ENCODE data around the gene B3GNT5. TPM values are rescaled to one million over a fixed set of nuclear protein-coding genes. Genes with fewer than 3 reads are reported as not detected.

The B3GNT5 gene, protein sequence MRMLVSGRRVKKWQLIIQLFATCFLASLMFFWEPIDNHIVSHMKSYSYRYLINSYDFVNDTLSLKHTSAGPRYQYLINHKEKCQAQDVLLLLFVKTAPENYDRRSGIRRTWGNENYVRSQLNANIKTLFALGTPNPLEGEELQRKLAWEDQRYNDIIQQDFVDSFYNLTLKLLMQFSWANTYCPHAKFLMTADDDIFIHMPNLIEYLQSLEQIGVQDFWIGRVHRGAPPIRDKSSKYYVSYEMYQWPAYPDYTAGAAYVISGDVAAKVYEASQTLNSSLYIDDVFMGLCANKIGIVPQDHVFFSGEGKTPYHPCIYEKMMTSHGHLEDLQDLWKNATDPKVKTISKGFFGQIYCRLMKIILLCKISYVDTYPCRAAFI
- 0.66 and 2.2 TPM in 2 replicates for total RNA-seq (2014; rRNA removed; shearing (Covaris generic))

DNA sequence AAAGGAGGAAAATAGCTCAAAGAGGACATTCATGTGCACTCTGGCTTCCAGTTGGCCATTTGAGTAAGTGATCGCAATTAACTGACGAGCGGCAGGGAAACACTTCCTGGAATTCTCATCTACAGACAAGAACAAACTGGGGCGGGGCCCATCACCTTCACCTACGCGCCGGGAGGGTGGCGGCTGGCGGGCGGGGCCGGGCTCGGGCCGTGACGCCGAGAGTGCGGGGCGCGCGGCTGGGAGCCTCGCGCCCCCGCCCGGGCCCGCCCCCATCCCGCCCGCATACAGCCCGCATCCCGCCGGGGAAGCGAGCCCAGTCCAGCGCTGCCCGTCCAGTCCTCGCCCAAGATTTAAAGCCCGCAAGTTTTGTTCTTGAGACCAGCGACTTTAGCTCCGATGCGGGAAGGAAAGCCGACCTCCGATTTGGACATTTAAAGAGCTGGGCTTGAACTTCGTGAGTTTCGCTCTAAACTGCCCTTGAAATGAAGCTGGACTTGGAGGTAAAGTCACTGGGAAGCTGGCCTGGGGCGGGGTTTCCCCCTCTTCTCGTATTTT is at the start of gene B3GNT5:
TSS of gene B3GNT5 (plus strand) at position 281 of the 555 bp plus-strand sequence. CDS start 16,546 bp downstream, outside the sequence.
- Histone ChIP-seq H3K27ac (0 out of 2 replicates have a peak within 1 kb of the TSS, but pooled peaks have one; percentile 29), H3K36me3 (0 out of 2 replicates have a peak, but pooled peaks cover 3% of the 10 kb centered on the region), H3K27me3 (replicated peaks) (0 out of 2 replicates have a peak, but pooled peaks cover 3% of the 10 kb centered on the region), H3K4me3 (peak within 1 kb of the TSS; percentile 70), H3K4me1 (replicated peaks) (peaks cover 12% of the 10 kb centered on the region), H3K9me3 (replicated peaks) (no peaks in the 10 kb centered on the region)
- DNase-seq (ENCODE audit: low read depth in 1 of 2, low spot score in 2 of 2), result no peak

DNA sequence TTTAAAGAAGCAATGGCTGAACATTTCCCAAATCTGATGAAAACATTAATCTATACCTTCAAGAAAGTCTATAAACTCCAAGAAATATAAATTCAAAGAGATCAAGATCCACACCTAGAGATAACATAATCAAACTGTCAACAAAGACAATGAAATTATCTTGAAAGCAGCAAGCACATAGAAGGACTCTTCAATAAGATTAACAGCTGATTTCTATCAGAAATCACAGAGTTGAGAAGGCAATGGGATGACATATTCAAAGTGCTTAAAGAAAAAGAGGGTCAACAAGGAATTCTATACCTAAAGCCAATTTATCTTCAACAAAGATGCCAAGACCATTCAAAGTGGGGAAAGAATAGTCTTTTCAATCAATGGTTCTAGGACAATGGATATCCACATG is 49.4 kb upstream of the B3GNT5 start:
- no peak overlapping the region for H3K4me3 ChIP-seq
- H3K9me3 ChIP-seq (replicated peaks), result peaks cover 3% of the 10 kb centered on the region; the same call in 1 of the 2 replicates
- no peaks in the 10 kb centered on the region for H3K27me3 ChIP-seq (replicated peaks)
- DNase-seq (ENCODE audit: low read depth in 1 of 2, low spot score in 2 of 2), result no peak
- H3K27ac ChIP-seq, result no peak overlapping the region
- no peaks in the 10 kb centered on the region for H3K4me1 ChIP-seq (replicated peaks)
- H3K36me3 ChIP-seq, result no peaks in the 10 kb centered on the region

DNA sequence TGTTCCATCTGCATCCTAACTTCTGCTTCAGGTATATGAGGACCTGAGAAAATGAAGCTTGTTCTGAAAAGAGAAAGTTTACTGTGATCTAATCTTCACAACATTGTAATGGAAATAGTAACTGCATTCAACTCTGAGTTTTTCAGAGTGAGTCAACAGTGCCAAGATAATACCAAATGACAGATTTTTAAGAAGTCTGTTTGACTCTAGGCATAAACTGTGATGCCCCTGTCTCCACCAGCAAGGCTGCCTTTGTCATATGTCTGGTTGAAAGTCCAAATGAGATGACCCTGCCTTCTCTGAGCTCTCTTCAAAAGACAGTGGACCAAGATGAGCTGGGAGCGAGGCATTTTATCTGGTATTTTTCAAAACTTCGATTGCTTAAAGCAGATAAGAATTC is 44.8 kb upstream of the B3GNT5 start:
- Histone ChIP-seq H3K36me3 (no peaks in the 10 kb centered on the region), H3K27me3 (replicated peaks) (no peaks in the 10 kb centered on the region), H3K27ac (no peak overlapping the region), H3K4me1 (replicated peaks) (no peaks in the 10 kb centered on the region), H3K4me3 (no peak overlapping the region), H3K9me3 (replicated peaks) (peaks cover 3% of the 10 kb centered on the region; the same call in 1 of the 2 replicates)
- no peak for DNase-seq (ENCODE audit: low read depth in 1 of 2, low spot score in 2 of 2)

DNA sequence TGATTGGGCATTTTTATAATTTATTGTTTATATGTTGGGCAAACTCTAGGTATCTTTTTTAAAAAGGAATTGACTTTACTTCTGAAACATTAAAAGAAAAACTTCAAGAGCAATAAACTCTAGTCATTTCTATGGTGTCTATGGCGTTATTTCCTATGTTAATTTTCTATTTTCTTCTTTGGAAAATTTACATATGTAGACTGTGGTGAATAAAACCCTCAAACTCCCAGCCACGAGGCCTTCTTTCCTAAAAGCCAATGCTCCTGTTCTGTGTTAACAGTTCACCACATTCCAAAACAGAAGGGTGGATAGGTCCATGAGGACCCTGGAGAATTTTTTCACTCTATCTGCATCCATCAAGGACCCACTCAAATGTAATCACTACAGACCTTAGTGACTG is 44.3 kb upstream of the B3GNT5 start:
- no peaks in the 10 kb centered on the region for H3K9me3 ChIP-seq (replicated peaks)
- no peaks in the 10 kb centered on the region for H3K27me3 ChIP-seq (replicated peaks)
- no peak for DNase-seq (ENCODE audit: low read depth in 1 of 2, low spot score in 2 of 2)
- H3K4me1 ChIP-seq (replicated peaks), result no peaks in the 10 kb centered on the region
- H3K4me3 ChIP-seq, result no peak overlapping the region
- no peak overlapping the region for H3K27ac ChIP-seq
- no peaks in the 10 kb centered on the region for H3K36me3 ChIP-seq

DNA sequence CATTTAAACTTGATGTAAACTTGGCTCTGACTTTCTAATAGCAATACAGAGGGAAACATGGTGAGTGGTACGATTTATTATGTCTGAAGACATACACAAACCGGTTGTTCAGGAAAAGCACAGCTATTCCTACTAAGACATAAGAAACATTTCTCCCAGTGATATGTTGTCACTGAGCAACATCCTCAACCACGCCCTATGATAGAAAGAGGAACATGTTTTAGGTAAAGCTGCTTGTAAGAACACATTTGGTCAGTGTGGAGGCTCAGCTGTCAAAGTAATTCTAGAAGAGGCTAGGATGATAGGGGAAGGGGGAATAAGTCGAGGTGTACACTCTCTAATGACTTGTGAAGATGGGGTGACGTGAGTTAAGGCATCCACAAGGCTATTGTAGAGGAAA is 42.7 kb upstream of the B3GNT5 start:
- no peak for DNase-seq (ENCODE audit: low read depth in 1 of 2, low spot score in 2 of 2)

DNA sequence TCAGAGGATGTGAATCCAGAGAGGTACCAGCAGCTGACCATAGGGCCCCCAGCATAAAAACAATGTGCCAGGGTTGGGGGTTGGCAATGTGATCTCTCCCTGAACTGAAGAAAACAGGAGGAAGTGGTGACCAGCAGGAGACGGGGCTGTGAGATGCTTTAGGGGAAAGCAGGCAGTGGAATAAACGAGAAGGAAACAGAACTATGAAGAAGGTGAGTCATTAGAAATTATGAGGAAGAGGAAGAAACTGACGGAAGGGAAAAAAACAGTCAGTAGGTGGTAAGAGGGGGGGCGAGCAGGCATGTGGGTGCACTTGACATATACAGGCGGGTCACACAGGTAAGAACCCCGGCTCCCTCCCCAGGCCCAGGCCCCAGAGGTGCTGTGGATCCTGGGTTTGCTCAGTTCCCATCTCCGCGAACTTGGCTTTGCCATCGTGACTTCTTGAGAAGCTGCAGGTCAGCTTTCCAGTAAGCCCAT is 42.2 kb upstream of the B3GNT5 start:
- no peak overlapping the region for H3K4me3 ChIP-seq
- no peaks in the 10 kb centered on the region for H3K36me3 ChIP-seq
- DNase-seq (ENCODE audit: low read depth in 1 of 2, low spot score in 2 of 2), result no peak
- H3K27ac ChIP-seq, result no peak overlapping the region
- H3K27me3 ChIP-seq (replicated peaks), result no peaks in the 10 kb centered on the region
- no peaks in the 10 kb centered on the region for H3K4me1 ChIP-seq (replicated peaks)
- no peaks in the 10 kb centered on the region for H3K9me3 ChIP-seq (replicated peaks)

More for the DNA sequence above, 42.7 kb upstream of the B3GNT5 start:
- no peaks in the 10 kb centered on the region for H3K9me3 ChIP-seq (replicated peaks)
- H3K36me3 ChIP-seq, result no peaks in the 10 kb centered on the region
- no peaks in the 10 kb centered on the region for H3K27me3 ChIP-seq (replicated peaks)
- H3K4me3 ChIP-seq, result no peak overlapping the region
- no peaks in the 10 kb centered on the region for H3K4me1 ChIP-seq (replicated peaks)
- H3K27ac ChIP-seq, result no peak overlapping the region

DNA sequence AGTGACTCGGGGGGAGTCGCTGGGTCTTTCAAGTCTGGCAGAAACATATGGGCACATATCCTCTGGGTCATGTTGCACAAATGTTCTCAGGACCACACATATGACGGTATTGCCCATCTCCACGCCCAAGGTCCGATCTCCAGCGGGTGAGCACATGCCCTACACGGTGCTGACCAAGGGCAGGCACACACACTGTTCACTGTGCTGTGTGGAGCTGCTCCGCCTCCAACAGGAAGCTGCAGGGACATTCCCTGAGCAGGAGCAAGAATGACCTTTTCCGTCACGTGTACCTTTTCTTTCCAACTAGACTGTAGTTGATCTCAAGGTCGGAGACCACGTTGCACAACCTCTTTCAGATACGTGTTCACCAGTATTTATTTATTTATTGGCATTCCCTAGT is 41.7 kb upstream of the B3GNT5 start:
- H3K27ac ChIP-seq, result no peak overlapping the region
- H3K27me3 ChIP-seq (replicated peaks), result no peaks in the 10 kb centered on the region
- DNase-seq (ENCODE audit: low read depth in 1 of 2, low spot score in 2 of 2), result no peak
- no peaks in the 10 kb centered on the region for H3K9me3 ChIP-seq (replicated peaks)
- no peak overlapping the region for H3K4me3 ChIP-seq
- no peaks in the 10 kb centered on the region for H3K36me3 ChIP-seq
- no peaks in the 10 kb centered on the region for H3K4me1 ChIP-seq (replicated peaks)

DNA sequence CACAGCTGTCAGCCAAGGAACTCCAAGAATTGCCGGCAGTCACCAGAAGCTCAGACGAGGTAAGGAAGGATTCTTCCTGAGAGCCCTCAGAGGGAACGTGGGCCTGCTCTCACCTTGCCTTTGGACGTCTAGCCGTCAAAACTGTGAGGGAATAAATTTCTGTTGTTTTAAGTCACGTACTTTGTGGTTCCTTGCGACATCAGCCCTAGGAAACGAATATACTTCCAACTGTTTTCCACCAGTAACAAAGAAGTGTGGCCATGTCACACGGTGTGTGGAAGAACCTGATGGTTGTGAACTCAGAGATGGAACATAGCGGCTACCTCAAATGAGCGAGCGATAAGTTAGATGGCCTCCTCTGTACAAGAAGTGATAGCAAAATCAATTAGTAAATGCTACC is 41.0 kb upstream of the B3GNT5 start:
- no peak overlapping the region for H3K4me3 ChIP-seq
- no peak overlapping the region for H3K27ac ChIP-seq
- no peaks in the 10 kb centered on the region for H3K4me1 ChIP-seq (replicated peaks)
- no peaks in the 10 kb centered on the region for H3K36me3 ChIP-seq
- DNase-seq (ENCODE audit: low read depth in 1 of 2, low spot score in 2 of 2), result no peak
- H3K9me3 ChIP-seq (replicated peaks), result no peaks in the 10 kb centered on the region
- no peaks in the 10 kb centered on the region for H3K27me3 ChIP-seq (replicated peaks)

DNA sequence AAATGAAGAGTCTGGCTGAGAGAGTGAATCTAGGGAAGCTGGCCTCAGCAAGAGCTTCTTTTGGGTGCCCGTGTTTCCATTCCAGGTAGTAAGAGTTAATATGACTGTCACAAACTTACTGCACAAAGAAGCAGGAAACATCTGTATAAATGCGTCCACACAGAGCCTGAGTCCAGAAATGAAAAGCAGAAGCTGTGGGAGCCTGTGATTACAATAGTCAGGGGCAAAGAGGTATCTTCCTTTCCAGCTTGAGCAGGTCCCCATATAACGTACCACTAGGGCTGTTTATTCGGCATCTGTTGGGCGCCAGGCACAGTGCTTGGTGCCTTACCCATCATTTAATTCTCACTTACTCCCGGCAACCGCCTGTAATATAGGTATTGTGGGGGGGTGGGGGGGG is 40.5 kb upstream of the B3GNT5 start:
- Histone ChIP-seq H3K36me3 (no peaks in the 10 kb centered on the region), H3K4me3 (no peak overlapping the region)

DNA sequence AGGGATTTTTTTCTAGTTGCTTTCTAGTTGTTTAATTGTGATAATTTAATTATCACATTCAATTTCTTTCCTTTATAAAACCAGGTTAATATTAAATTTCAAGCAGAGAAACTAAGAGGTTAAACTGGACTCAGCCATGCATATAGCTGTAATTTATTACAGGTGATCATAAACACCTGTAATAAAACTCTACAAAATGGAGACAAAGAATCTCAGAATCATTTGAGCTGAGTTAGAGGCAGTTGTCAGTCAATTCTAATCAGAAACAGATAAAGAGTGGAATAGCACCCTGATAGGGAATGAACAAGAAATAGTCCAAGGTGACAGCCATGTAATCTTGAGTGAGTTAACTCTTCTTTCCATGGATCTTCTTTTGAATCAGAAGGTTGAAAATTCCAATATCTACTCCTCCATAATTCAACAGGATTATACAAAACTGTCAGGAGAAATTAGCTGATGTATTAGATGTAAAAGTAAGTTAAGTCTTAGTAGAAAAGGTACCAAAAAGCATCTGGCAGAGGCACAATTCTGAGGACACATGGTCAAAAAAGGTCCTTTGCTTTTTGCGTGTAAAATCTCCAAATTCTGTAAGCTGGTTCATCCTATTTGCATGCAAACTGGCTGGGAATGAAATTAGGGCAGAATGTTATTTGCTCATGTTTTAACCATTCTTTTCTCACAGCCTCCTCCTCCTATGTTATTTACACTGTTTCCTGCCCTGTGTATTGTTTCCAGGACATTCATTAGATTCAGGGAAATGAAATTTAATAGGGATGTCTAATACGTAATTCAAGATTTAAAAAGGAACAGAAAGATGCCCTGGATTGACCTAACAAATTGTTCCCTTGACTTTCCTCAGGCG is 39.4 kb upstream of the B3GNT5 start:
- DNase-seq (ENCODE audit: low read depth in 1 of 2, low spot score in 2 of 2), result no peak
- Histone ChIP-seq H3K27ac (no peak overlapping the region), H3K4me3 (no peak overlapping the region), H3K36me3 (no peaks in the 10 kb centered on the region), H3K27me3 (replicated peaks) (no peaks in the 10 kb centered on the region), H3K4me1 (replicated peaks) (no peaks in the 10 kb centered on the region), H3K9me3 (replicated peaks) (no peaks in the 10 kb centered on the region)

More for the DNA sequence above, 40.5 kb upstream of the B3GNT5 start:
- Histone ChIP-seq H3K27ac (no peak overlapping the region), H3K27me3 (replicated peaks) (no peaks in the 10 kb centered on the region), H3K4me1 (replicated peaks) (no peaks in the 10 kb centered on the region), H3K9me3 (replicated peaks) (no peaks in the 10 kb centered on the region)
- DNase-seq (ENCODE audit: low read depth in 1 of 2, low spot score in 2 of 2), result no peak

DNA sequence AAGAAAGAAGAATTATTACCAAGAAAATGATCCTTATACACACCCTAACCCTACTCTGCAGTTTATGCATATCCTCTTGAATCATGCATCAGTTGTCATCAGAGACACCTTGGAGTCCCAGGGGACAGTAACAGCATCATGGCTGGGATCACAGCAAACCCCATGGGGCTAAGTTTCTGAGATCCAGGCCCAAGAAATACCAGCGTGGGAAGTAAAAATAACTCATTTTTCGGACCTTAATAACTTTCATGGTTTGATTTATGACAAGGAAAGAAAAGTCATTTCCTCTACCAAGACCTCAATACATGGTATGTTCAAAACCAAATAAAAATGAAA is 38.8 kb upstream of the B3GNT5 start:
- no peak for DNase-seq (ENCODE audit: low read depth in 1 of 2, low spot score in 2 of 2)
- Histone ChIP-seq H3K4me1 (replicated peaks) (no peaks in the 10 kb centered on the region), H3K4me3 (no peak overlapping the region), H3K27me3 (replicated peaks) (0 out of 2 replicates have a peak, but pooled peaks cover 4% of the 10 kb centered on the region), H3K9me3 (replicated peaks) (no peaks in the 10 kb centered on the region), H3K27ac (no peak overlapping the region), H3K36me3 (no peaks in the 10 kb centered on the region)

DNA sequence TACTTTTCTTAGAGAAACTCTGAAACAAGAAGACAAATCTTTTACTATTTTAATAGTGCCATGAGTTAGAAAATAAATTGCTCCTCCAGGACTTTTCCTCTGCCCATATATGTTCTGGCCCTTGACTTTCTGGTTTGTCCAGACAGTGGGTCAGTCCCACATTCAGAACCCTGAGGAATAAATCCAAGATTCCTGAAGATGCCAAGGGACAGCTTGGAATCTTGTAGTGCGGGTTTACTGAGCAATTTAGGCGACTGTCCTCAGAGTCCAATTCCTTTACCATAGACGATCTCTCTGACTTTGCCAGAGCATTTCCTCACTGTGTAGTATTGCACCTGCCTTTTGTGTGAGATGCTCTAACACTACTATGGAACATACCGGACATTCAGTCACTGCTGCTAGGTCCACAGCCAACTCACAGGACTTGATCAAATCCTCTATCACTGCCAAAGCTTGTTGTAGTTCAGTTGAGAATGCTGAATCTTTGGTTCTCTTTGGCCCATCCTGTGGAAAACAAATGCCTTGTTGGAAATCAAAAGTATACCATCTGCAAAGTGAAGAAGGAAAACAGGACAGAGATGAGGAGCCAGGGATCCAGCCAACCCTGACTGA is 37.4 kb upstream of the B3GNT5 start:
- Histone ChIP-seq H3K27ac (no peak overlapping the region), H3K4me1 (replicated peaks) (no peaks in the 10 kb centered on the region), H3K27me3 (replicated peaks) (peaks cover 4% of the 10 kb centered on the region; the same call in 1 of the 2 replicates), H3K9me3 (replicated peaks) (no peaks in the 10 kb centered on the region), H3K4me3 (no peak overlapping the region), H3K36me3 (no peaks in the 10 kb centered on the region)
- no peak for DNase-seq (ENCODE audit: low read depth in 1 of 2, low spot score in 2 of 2)

DNA sequence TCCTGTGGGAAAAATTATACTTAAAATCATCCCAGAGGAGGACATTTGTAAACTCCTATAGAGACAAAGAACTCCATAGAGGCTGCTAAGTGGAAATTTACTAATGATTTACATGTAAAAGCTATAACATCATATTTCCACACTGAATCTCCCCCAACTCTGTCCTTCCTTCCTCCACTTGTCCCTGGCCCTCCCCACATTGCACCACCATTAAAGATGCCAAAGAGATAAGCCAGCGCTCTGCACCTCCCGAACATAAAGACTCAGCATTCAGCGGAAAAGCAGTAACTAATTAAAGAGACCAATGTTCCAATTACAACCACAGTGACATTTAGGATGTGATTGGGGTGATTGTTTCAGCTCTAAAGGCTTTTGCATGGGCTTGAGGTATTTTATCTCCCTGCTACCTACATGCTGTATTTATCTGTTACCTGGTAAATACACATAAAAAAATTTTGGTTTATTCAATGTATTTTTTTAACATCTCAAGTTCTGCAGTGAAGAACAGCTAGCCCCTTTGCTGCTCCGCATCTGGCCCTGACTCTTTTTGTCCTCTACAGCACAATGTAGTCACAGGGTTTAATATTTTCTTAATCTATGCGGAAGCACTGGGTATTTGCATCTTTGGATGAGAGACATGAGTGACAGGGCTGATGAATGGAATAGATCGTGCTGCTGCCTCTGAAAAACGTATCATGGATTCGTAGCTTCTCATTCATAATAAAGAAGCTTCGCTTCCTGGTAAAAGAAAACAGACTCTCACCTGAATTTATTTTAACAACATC is 35.3 kb upstream of the B3GNT5 start:
- H3K27me3 ChIP-seq (replicated peaks), result peaks cover 4% of the 10 kb centered on the region; the same call in 1 of the 2 replicates
- DNase-seq (ENCODE audit: low read depth in 1 of 2, low spot score in 2 of 2), result no peak
- no peaks in the 10 kb centered on the region for H3K9me3 ChIP-seq (replicated peaks)
- no peaks in the 10 kb centered on the region for H3K36me3 ChIP-seq
- no peak overlapping the region for H3K4me3 ChIP-seq
- no peak overlapping the region for H3K27ac ChIP-seq
- no peaks in the 10 kb centered on the region for H3K4me1 ChIP-seq (replicated peaks)
